HFF-Myc (cell line): ENCODE data around the gene GRAMD1C.

Experiments used
- DNase-seq: peaks from one replicate; pipeline ENCODE4 v3.0.0-alpha.2; 2011; ENCODE audit warnings: low read depth; ENCODE audit errors: extremely low read depth
- H3K4me3 ChIP-seq: replicated peaks from 2 replicates; pipeline ENCODE4 v1.5.1; 2011; ENCODE audit warnings: low read depth, mild to moderate bottlenecking, control low read depth, low read length
- CTCF ChIP-seq: IDR thresholded peaks from 2 replicates; pipeline ENCODE4 v1.5.1; 2012; ENCODE audit warnings: mild to moderate bottlenecking, low read depth, low read length, control low read depth; ENCODE audit errors: missing control alignments

Gene GRAMD1C

GRCh38 chr3:113838631-113839209 lies at the start of gene GRAMD1C:
GRAMD1C (plus strand) TSS chr3:113838788; CDS start chr3:113838910, 122 bp downstream.
- DNase-seq, result peak; percentile 56
- H3K4me3 ChIP-seq, result peak within 1 kb of the TSS; percentile 61
- TF ChIP-seq CTCF, result peak; percentile 88

- DNase-seq, result no peak
- no peak for TF ChIP-seq CTCF
- no peak overlapping the region for H3K4me3 ChIP-seq
These were observed 47.2 kb upstream of the GRAMD1C start for GRCh38 chr3:113791381-113791780.

GRCh38 chr3:113794526-113794925 lies 44.1 kb upstream of the GRAMD1C start:
- no peak for TF ChIP-seq CTCF
- no peak overlapping the region for H3K4me3 ChIP-seq
- no peak for DNase-seq

GRCh38 chr3:113795693-113796092 lies 42.9 kb upstream of the GRAMD1C start:
- DNase-seq, result no peak
- H3K4me3 ChIP-seq, result no peak overlapping the region
- TF ChIP-seq CTCF, result no peak

- no peak overlapping the region for H3K4me3 ChIP-seq
- no peak for DNase-seq
- no peak for TF ChIP-seq CTCF
These were observed 35.7 kb upstream of the GRAMD1C start for GRCh38 chr3:113802795-113803455.

- no peak for TF ChIP-seq CTCF
- DNase-seq, result no peak
- H3K4me3 ChIP-seq, result no peak overlapping the region
These were observed 33.9 kb upstream of the GRAMD1C start for GRCh38 chr3:113804661-113805060.

- no peak overlapping the region for H3K4me3 ChIP-seq
- no peak for TF ChIP-seq CTCF
- no peak for DNase-seq
These were observed 33.3 kb upstream of the GRAMD1C start for GRCh38 chr3:113805249-113805648.
